Ovary (tissue), 3 donors: ENCODE data around the gene ZNF473.

ENCODE experiments used
- CTCF ChIP-seq, 3 donors: fragments of 450-650 bp in 2 of 3; fragments of 200-600 bp in 1 of 3; IDR thresholded peaks; one replicate each; pipeline versions ENCODE4 v1.5.1 to v1.8.0; 2016 to 2022; ENCODE audit warnings: antibody characterized with exemption in 3 of 3, mild to moderate bottlenecking in 1 of 3
- POLR2A ChIP-seq: fragments of 450-650 bp; IDR thresholded peaks from one replicate; pipeline ENCODE4 v1.6.1; 2017; ENCODE audit warnings: antibody characterized with exemption, mild to moderate bottlenecking, moderate library complexity
- donor health status: DM: no; HTN: no; CAD: no.

DNA sequence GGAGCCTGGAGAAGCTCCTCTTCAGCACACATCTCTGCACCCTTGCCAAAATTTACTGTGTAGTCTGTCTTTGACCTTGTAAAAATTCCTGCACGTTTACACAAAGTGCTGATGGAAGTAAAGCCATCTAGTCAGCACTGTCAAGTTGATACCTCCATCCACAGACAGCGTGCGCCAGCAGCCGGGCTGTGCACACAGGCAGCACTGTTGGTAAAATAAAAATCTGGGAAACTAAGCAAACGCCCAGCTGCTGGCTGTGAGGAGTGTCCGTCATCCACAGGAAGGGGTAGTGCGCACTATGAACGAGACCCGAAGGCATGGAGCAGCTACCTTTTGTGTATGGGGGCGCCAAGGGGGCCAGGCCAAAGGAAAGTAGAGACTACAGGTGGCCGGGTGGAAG is 47.5 kb upstream of the ZNF473 start:
- no peak for TF ChIP-seq POLR2A
- TF ChIP-seq CTCF (IDR thresholded peaks at IDR 0.05), result no peak
